GM18873 (cell line): Measurements from ENCODE around the gene MAP7.

Experiments
- ATAC-seq: cut with Tn5 transposase; IDR thresholded peaks from one replicate; pipeline ENCODE4 v1.9.1; 2021; ENCODE audit warnings: mild to moderate bottlenecking, moderate library complexity, moderate number of reproducible peaks; ENCODE audit not compliant: unreplicated experiment, low FRiP score

The MAP7 gene

DNA sequence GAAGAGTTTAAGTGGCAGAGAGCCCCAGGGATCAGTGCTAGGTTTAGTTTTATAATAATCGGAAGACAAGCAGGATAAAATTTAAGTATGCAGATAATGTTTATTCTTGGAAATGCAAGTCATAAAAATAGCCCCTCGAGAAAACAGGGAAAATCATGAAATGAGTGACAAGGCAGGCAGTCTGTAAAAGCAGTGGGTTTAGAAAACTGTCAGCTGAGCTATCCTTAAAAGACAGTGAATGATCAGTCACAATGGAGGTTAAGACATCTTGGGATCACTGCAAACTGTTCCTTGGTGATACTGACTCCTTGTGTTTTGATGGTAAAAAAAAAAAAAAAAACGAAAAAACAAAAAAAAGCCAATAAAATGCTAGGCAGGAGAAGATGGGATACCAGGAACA lies 199.3 kb downstream of the MAP7 start:
- no peak for ATAC-seq

DNA sequence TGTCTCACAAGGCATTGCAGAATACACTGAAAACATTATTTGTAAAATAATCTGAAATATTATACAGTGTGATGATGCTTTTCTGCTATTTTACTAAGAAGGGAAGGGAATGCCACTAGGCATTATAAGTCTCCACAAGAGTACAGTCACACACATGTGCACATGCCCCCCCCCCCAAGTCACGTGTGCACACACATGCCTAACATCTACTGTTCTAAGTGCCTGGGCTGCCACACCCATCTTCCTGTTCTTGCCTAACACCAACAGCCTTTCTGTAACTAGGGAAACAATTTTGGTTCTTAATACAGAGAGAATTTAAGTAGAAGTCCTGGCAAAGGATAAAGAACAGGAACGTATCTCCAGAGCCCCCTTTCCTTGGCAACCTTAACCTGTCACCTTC lies 202.4 kb downstream of the MAP7 start:
- ATAC-seq: no peak

DNA sequence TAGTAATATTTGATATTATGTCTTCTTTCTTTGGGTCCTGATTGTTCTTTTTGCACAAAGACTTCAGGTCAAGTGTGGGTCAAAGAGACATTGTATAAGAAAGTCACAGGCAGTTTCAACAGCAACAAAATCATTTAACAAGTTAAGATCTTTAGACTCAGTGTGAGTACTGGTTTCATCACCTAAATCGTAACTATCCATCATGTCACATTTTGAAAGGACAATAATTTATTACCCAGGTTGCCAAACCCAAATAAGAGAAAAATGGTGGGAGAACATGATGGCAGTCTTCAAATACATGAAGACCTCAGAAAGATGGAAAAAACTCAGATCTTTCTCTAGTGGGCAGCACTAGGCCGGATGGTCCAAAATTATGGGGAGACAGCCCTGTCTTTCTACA lies 205.1 kb downstream of the MAP7 start:
- ATAC-seq: no peak

DNA sequence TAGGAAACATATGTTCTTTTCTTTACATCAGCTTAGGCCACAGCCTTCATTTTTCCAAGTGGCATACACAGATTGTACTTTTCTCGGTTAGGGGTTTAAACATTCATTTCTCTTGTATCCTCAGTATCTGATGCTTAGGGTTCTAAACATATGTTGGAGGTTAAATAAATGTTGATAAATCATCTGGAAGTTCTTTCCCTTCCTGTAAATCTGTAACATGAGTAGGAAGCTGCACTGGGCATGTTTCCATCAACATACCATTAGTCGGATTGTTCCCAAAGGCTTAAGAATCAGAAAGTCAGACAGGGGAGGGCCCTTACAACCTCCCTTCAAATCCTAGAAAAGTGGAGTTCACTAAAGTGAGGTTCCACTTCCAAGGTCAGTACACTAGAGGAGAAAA lies 205.8 kb downstream of the MAP7 start:
- ATAC-seq: no peak

DNA sequence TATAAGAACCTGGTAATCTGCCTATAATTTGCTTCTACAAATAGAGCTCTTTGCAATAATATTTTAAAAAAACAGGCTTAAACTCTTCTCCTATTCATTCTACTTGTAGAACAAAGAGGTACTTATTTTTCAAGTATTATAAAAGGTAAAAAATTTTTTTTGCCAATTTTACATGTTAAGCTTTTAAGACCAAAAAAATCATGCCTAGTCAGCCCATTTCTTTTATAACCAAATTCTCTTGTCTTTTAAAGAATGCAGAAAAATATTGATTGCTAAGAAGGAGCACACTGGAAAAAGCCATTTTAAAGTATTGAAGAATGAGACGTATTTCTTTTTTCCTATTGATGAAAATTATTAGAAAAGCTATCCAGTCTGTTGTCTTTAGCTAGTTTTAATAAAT lies 206.5 kb downstream of the MAP7 start:
- ATAC-seq: no peak

DNA sequence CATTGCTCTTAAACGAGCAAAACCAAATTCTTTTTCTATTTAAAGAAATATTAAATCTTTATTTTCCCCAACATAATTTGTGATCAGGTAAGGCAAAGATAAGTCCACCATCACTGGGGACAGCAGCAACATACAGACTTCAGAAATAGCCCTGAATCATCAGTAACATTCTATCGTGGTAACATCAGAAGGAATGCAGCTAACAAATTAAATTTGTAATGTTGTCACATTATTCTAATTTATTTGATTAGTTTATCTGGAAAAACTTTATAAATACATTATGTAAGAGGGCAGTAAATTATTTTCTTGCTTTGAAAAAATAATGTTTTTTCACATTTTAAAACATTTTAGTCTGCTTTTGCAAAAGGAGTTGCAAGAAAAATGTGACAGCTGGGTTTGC lies 206.9 kb downstream of the MAP7 start:
- no peak for ATAC-seq

DNA sequence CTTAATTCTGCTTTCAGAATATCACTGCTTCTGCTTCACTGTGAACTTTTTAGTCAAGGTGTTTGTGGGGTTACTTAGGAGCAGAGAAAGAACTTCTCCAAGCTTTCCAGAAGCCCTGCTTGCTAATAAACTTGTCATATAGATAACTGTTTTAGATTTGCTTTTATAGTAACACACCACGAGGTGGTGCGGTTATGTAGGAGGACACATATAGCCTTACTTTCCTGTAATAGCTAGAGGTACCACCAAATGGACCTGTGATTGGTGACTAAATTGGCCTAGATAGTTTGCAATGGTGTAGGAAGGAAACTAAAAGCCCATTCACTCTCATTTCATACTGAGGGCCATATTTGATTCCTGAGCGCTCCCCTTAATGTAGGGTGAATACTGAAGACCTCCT lies 208.3 kb downstream of the MAP7 start:
- no peak for ATAC-seq

DNA sequence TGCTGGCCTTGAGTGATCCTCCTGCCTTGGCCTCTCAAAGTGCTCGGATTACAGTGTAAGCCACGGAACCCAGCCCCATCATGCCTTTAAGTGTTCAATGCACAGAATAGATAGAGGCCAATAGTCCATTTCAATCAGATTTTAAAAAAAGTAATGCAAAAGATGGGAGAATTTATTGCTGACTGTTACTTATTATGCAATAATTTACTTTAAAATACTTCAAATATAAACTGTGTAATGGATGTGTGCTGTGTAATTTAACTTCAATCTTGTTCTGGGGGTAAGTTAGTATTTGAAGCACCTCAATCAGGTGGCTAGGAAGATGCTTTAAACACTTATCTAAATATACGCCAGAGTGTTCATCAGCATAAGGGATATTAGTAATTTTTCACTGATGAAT lies 208.9 kb downstream of the MAP7 start:
- ATAC-seq: no peak

DNA sequence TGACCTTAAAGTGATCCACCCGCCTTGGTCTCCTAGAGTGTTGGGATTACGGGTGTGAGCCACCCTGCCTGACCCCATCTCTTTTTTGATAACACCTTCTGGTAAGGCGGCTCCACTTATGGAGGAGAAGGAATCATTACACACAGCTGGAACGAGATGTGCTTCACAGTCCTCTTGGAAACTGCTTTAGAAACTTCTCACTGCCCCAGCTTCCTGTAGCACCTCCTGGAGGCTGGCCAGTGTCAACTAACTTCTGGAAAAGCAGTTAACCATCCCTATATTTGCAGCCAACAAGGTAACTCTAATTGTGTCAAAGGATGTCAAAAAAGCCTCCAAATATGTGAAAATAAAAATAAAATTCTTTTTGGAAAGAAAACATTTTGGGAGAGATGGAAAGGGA lies 211.7 kb downstream of the MAP7 start:
- no peak for ATAC-seq

DNA sequence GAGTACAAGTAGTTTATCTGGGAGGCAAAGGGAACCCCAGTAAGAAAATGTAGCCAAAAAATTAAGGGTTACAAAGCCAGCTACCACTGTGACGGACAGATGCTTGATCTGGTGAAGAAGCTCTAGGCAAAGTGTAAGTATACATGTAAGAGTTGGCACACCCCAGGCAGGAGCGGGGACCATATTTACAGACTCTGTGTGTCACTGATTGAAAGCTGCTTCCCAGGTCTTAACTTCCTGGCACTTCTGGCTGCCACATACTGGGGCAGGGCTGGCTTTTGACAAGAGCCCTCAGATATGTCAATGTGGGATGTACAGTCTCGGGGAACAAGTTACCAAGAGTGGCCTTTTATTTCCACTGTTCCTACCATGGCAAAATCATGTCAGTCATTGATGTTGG lies 212.6 kb downstream of the MAP7 start:
- no peak for ATAC-seq

DNA sequence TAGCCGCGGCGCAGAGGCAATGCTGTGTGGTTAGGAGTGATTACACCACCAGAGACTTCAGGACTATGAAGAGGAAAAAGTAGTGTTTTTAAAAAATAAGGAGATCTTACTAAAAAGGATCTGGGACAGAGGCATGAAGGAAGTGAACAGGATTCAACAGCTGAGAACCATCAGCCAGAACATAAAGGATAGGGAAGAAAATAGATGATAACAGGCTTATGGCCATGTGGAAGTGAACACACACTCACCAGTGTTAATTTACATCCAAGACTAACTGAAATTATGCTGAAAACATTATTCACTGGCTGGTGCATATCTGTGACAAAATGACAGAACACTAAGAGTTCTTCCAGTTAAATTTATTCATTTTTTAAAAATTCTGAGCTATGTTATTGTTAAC lies 213.1 kb downstream of the MAP7 start:
- no peak for ATAC-seq

DNA sequence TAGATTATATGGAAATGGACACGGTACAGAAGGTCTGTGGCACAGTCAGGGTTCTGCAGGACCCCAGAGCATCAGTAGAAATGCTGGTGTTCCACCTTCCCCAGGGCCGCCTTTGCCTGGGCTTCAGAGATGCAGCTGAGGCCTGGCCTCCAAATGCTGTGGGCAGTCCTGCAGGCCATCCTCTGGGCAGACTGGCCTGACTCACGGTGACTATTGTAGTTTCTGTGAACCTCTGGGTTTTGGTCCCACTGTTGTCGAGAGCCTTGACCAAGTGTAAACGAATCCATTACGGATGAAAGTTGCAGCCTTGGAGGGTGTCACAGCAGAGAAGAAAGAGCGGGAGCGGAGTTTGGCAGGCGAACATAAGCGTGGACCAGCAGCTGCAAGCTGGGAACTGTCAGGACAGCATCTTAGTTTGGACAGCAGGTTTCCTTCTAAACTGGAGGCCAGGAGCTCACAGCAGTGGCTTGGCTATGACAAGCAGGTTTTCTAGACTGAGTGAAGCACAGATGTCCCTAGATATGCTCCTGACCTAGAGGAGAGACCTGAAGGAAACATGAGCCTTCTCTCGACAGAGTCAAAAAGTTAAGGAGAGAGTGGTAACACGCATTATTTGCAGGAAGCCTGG lies 214.4 kb downstream of the MAP7 start:
- no peak for ATAC-seq

DNA sequence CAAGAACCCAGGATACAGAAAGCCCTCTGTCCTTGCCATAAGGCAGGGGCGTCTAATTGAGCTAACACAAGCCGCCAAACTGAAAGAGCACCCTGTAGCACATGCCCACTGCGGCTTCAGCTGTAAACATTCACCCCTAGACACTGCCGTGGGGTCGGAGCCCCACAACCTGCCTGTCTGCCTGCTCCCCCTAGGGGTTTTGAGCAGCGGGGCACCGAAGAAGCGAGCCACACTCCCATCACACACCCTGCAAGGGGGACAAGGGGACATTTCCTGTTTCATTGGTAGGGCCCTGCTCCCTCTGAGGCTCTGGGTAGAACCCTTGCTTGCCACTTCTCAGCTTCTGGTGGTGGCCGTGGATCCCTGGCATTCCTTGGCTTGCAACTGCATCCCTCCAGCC lies 215.4 kb downstream of the MAP7 start:
- no peak for ATAC-seq

DNA sequence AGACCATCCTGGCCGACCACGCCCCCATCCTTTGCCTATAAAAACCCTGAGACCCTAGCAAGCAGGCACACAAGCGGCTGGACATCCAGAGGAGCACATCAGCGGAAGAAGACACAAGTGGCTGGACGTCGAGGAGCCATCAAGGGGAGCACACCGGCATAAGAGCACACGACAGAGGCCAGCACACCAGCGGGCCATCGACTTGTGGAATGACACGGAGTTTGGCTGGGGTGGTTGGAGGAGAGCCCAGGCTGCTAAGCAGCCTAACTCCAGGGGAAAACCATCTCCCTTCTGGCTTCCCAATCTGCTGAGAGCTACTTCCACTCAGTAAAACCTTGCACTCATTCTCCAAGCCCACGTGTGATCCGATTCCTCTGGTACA lies 215.8 kb downstream of the MAP7 start:
- no peak for ATAC-seq

DNA sequence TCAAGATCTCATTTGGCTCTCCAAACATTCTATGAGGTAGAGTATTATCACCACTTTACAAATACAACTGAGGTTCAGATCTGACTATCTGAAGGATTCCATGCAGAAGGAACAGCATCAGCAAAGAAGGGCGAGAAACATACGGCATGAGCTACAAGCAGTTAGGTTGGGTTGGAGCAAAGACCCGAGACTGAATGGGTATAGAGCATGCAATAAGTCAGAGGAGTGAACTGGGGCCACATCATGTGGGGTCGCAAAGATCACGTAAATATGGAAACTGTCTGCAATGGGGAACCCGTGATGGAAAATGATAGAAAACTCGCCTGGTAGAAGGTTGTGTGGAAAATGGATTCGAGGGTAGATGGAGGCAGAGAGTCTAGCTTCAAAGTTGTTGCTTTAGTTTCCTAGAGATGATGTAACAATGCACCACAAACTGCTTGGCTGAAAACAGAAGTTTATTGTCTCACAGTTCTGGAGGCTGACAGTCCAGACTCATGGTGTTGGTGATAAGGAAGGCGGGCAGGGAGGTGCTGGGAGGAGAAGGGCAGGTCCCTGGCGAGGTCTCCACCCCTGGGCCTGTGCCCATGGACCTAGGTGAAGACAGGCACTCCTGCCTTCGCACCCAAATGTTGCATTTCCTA lies 216.3 kb downstream of the MAP7 start:
- ATAC-seq: no peak

DNA sequence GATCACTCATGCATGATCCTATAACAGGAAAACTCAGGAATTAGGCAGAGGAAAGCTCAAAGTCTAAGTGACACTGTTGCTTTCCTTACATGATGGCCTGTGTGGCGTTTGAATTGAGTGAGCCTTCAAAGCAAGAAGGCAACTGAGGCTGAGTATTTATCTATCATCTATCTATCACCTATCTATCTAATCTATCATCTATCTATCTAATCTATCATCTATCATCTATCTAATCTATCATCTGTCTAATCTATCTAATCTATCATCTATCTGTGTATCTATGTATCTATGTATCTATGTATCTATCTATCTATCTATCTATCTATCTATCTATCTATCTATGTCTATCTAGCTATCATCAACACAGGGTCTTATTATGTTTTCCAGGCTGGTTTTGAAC lies 218.8 kb downstream of the MAP7 start:
- ATAC-seq: no peak

DNA sequence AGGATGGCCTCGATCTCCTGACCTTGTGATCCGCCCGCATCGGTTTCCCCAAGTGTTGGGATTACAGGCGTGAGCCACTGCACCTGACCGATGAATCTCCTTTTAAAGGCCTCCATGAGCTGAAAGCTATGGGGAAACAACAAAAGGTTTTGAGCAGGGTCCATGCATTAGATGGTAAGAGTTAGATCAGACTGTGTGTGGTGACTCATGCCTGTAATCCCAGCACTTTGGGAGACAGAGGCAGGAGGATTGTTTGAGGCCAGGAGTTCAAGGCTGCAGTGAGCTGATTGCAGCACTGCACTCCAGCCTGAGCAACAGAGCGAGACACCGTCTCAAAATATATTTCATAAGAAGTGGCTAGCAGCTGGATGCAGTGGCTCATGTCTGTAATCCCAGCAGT lies 219.6 kb downstream of the MAP7 start:
- ATAC-seq: no peak

DNA sequence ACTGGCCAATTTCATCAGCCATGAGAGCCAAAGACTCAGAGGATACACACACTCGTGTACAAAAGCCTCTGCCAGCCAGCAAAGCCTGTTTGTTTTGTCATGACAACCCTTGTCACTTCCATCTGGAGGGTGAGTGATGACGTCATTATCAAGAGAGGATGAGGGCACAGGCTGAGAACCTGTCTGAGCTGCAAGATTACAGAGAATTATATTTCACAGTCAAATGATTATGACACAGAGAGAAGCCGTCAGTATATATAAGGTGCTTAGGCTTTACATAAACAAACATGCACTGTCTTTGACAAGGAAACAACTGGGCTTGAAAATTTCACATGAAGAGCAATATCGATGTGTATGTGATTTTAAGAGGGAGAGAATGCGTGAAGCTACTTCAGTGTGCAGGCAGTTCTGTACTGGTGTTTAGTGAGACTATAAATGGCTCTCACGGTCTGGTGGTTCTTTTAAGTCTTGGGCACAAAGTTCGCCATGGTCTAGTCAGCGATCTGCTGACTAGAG lies 224.1 kb downstream of the MAP7 start:
- no peak for ATAC-seq

DNA sequence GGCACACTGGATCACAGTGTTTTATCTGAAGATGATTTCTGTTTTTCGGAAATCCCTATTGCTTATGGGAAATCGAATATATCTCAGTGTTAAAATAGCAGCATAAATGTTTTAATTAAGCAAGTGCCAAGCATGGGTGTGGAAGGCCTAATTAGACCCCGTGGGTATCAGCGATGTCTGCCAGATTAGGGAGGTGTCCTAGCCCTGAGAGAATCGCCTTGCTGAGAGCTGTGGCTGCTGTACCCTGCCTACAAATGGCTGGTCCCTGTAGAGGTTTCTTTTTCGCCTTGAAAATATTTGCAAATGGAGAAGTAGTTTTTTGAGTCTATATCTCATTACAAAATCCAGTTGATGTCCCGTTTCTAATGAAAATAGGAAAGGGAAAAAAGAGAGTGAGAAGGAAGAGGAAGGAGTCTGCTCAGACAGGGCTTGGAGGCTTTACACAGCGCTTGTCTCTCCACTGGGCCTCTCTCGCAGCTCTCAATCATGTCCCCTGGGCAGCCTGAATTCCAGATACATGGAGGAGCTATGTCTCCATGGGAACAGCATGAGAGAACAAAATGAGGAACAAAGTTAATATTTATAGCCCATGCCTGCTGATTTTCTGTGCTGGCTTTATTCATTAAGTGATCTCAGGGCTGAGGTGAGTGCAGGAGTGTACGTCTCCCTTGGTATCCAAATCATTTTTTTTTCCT lies 225.4 kb downstream of the MAP7 start:
- no peak for ATAC-seq

DNA sequence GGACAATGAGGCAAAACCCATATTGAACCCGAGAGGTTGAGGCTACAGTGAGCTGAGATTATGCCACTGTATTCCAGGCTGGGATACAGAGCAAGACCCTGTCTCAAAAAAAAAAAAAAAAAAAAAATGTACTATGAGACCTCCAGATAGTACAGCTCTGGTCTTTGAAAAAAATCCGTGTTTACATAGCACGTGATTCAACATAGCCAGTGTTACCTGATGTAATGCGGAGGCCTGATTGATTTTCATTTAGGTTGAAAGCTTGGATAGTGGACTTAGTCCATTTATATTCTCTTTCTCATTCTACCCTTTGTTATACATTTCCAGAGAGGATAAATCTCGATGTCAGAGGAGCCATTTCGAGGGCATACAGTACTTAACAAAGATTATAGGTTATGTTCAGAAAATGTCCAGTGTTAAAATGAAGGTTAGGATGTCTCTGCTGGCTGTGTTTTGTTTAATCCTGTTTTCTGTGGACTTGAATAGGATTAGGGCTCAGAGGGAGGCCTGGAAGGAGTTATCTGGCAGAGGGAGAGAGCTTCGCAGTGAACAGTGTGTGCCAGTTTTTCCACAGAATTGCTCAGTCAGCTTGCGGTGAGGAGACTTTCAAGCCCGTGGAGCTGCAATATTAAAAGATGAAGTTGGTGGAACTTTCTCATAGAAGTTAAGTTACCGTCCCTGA lies 226.7 kb downstream of the MAP7 start:
- no peak for ATAC-seq

DNA sequence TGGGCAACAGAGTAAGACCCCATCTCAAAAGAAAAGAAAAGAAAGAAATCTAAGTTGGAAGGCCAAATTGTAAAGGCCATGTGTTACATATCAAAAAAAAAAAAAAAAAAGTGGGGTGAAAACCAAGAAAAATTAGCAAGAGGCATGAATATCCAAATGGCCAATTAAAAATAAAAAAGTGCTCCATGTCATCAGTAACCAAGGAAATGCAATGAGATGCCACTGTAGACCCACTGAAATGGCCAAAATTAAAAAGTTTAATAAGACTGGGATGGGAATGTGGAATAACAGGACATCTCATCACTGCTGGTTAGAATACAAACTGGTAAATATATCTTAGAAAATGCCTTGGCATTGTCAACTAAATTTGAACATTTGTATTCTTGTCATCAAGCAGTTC lies 230.5 kb downstream of the MAP7 start:
- no peak for ATAC-seq
